Anterior cingulate cortex (tissue), 58 donors: Measurements from ENCODE around the gene APOC4.
A peak's percentile ranks its signal among the peaks of the same experiment; 100 is the strongest.
"Not testable (repeated sequence)": the region's sequence is repeated elsewhere in the genome, so short reads cannot be mapped to it uniquely, and the experiment has no call there.

ENCODE experiments used
- DNase-seq, 58 donors: peaks; one replicate each; lab custom pipeline; 2025; lab: John Stamatoyannopoulos, UW

APOC4 gene

GRCh38 chr19:44954649-44955504, 12.8 kb downstream of the APOC4 start, which contains the start of gene CLPTM1:
CLPTM1 (plus strand) TSS chr19:44955380; CDS start chr19:44955396, 16 bp downstream.
- DNase-seq, result peak; percentile 40 to 97 (median 93)

GRCh38 chr19:44955505-44956439, 13.7 kb downstream of the APOC4 start:
- no peak for DNase-seq

- DNase-seq, result no peak
These were observed 15.5 kb downstream of the APOC4 start for GRCh38 chr19:44957526-44957925.

DNA sequence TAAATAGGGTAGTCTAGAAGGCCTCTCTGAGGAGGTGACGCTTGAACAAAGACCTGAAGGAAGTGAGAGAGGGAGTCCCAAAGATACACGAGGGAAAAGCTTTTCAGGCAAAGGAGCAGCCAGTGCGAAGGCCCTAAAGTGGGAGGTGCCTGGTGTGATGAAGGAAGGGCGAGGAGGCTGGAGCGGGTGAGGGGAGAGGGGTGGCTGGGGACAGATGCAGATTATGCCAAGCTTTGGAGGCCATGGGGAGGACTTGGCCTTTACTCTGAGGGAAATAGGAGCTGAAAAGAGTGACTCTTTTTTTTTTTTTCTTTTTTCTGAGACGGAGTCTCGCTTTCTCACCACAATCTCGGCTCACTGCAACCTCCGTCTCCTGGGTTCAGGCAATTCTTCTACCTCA, 16.1 kb downstream of the APOC4 start:
- no peak for DNase-seq

DNA sequence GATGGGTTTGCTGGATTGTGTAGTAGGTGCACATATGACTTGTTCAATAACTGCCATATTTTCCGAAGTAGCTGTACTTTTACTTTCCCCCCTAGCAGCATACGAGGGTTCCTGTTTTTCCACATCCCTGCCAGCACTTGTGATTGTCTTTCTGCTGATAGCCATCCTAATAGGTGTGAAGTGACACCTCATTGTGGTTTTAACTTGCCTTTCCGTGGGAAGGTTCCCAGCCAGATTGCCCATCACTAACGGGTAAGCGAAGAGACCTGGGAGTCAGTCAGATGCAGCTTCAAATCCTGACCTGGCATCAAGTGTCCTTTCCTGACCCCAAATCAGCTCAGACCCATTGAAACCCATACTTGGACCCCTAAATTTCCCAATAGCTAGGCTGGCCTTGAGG, 17.7 kb downstream of the APOC4 start:
- DNase-seq, result no peak

GRCh38 chr19:44960906-44961728, 19.1 kb downstream of the APOC4 start:
- DNase-seq, result no peak

- no peak for DNase-seq
These were observed 19.8 kb downstream of the APOC4 start for GRCh38 chr19:44961821-44962220.

- peak in 2 of 58 donors; percentile 8 to 22 for DNase-seq
These were observed 26.1 kb downstream of the APOC4 start for GRCh38 chr19:44968118-44968517.

GRCh38 chr19:44968670-44969069, 26.6 kb downstream of the APOC4 start:
- DNase-seq, result no peak

DNA sequence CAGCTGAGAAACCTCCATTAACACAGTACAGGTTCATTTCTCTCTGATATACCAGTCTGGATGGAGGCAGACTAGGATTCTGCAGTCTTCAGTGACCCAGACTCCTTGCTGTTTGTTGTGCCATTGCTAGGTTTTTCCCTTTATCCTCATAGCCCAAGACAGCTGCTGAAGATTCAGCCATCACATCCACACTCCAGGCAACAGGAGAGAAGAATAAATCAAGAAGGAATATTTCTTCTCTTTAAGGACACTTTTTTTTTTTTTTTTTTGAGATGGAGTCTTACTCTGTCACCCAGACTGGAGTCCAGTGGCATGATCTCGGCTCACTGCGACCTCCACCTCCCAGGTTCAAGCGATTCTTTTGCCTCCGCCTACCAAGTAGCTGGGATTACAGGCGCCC, 27.4 kb downstream of the APOC4 start:
- DNase-seq, result no peak

DNA sequence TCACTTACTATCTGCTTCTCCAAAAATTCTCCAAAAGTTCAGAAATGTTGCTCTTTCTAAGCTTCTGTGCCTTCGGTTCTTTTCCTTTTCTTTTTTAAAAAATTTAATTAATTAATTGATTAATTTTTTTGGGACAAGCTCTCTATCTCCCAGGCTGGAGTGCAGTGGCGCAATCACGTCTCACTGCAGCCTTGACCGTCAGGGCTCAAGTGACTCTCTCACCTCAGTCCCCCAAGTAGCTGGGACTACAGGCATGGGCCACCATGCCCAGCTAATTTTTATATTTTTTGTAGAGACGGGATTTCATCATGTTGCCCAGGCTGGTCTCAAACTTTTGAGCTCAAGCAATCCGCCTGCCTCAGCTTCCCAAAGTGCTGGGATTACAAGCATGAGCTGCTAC, 29.4 kb downstream of the APOC4 start:
- DNase-seq, result not testable (repeated sequence)

GRCh38 chr19:44972802-44973201, 30.8 kb downstream of the APOC4 start:
- DNase-seq, result no peak

DNA sequence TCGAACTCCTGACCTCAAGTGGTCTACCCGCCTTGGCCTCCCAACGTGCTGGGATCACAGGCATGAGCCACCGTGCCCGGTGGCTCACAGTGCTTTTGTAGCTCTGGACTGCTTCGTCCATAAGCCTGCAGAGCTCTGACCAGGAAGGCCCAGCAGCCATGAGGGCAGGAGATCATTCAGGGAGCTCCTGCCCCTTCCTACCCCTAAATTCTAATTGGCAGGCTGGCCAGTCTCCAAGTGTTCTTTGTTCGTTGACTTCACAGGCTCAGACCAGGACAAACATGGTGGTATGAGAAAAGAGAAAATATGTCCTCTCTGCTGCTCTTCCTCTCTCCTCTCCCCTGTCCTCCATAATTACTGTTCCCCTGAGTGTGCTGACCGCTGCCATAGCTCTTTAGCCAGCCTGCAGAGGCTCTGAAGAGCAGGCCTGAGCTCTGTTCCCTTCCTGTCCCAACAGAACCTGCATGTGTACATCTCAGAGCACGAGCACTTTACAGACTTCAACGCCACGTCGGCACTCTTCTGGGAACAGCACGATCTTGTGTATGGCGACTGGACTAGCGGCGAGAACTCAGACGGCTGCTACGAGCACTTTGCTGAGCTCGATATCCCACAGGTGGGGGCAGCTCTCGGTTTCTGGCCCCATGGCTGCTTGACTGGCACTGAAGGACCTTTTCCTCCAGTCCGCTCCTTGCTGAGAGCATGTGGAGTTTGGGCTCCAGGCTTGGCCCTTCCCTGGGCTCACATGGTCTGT, 32.1 kb downstream of the APOC4 start:
- DNase-seq, result no peak

GRCh38 chr19:44974857-44975256, 32.8 kb downstream of the APOC4 start:
- no peak for DNase-seq

DNA sequence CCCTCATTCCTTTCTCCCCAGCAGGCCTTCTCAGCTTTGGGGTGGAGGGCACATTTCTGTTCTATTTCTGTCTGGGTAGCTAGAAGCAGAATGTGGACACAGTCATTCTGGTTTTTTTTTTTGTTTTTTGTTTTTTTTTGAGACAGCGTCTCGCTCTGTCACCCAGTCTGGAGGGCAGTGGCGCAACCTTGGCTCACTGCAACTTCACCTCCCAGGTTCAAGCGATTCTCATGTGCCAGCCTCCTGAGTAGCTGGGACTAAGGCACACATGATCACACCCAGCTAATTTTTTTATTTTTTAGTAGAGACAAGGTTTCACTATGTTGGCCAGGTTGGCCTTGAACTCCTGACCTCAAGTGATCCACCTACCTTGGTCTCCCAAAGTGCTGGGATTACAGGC, 33.4 kb downstream of the APOC4 start:
- DNase-seq, result no peak

- DNase-seq, result no peak
These were observed 42.0 kb downstream of the APOC4 start for GRCh38 chr19:44984005-44984404.

- DNase-seq, result no peak
These were observed 43.4 kb downstream of the APOC4 start for GRCh38 chr19:44985445-44985844.

DNA sequence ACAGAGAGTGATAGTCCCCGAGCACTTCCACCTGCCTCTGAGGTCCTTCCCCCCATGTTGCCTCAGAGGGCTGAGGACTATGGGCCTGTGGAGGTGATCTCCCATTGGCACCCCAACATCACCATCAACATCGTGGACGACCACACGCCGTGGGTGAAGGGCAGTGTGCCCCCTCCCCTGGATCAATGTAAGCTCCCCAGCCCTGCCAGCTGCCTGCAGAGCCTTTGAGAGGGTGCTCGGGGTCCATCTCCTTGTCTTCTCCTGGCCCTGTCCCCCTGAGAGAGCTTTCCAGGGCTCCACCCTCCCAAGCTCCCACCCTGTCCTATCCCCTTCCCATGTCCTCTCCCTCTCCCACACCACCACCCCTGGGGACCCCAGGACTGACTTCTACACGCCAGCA, 44.4 kb downstream of the APOC4 start:
- DNase-seq, result no peak

- DNase-seq, result no peak
These were observed 45.2 kb downstream of the APOC4 start for GRCh38 chr19:44987148-44987675.
